OCI-LY3 (cell line): ENCODE measurements around the gene DPP10.

Experiments
- EZH2phosphoT487 ChIP-seq: fragments of 200-600 bp; shearing (Covaris generic); IDR thresholded peaks from 2 replicates; pipeline ENCODE4 v1.6.1; 2018; ENCODE audit warnings: antibody characterized with exemption, mixed run types, low read depth
- TF ChIP-seq, protein P1 (sequence below): fragments of 200-600, 300-600 bp; sonication (generic); IDR thresholded peaks from 2 replicates; pipeline ENCODE4 v1.5.1; 2014; ENCODE audit warnings: antibody characterized with exemption, low read length, low read depth

DNA sequence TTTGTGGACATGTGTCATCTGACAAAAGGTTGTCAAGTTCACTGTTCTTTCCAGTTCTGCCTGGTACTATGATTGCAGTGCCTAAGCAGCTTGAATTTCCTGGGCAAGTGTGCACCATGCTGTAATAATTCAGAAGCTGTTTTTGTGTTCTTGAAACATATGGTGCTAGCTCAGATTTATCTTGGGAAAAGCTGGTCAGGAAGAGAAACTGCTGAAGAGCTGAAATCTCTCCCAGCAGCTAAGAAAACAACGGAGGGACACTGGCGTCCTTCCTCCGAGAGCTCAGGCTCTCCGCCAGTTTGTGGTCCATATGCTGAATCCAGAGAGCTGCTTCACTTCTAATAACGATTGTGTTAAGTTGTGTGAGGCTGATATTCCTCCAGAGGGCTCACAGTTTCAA lies 642.0 kb downstream of the DPP10 start:
- TF ChIP-seq, protein P1, sequence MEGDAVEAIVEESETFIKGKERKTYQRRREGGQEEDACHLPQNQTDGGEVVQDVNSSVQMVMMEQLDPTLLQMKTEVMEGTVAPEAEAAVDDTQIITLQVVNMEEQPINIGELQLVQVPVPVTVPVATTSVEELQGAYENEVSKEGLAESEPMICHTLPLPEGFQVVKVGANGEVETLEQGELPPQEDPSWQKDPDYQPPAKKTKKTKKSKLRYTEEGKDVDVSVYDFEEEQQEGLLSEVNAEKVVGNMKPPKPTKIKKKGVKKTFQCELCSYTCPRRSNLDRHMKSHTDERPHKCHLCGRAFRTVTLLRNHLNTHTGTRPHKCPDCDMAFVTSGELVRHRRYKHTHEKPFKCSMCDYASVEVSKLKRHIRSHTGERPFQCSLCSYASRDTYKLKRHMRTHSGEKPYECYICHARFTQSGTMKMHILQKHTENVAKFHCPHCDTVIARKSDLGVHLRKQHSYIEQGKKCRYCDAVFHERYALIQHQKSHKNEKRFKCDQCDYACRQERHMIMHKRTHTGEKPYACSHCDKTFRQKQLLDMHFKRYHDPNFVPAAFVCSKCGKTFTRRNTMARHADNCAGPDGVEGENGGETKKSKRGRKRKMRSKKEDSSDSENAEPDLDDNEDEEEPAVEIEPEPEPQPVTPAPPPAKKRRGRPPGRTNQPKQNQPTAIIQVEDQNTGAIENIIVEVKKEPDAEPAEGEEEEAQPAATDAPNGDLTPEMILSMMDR: no peak
- no peak for TF ChIP-seq EZH2phosphoT487
